GM19193 (cell line): ENCODE data around the gene ZNHIT1.

Experiments
- POLR2A ChIP-seq: IDR thresholded peaks from 4 replicates; pipeline ENCODE4 v1.6.1; 2011; ENCODE audit not compliant: insufficient read depth, insufficient read length; ENCODE audit errors: extremely low read depth

ZNHIT1 gene

DNA sequence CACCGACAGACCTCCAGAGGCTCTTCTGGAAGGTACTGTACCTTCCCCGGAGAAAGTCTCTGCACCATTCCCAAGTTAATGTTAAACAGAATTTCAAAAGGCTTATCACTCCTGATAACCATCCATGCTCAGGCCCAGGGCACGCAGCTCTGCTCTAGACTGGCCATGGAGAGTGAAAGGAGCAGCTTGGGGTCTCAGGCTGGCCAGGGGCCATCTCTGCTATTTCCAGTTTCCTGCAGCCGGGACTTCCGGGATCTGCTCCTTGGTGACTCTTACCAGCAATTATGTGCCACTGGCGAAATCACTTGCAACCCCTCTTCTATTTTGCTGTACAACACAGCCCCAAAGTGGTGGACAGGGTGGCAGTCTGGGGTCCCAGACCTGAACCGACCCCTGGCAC is 13.7 kb downstream of the ZNHIT1 start:
- no peak for TF ChIP-seq POLR2A

DNA sequence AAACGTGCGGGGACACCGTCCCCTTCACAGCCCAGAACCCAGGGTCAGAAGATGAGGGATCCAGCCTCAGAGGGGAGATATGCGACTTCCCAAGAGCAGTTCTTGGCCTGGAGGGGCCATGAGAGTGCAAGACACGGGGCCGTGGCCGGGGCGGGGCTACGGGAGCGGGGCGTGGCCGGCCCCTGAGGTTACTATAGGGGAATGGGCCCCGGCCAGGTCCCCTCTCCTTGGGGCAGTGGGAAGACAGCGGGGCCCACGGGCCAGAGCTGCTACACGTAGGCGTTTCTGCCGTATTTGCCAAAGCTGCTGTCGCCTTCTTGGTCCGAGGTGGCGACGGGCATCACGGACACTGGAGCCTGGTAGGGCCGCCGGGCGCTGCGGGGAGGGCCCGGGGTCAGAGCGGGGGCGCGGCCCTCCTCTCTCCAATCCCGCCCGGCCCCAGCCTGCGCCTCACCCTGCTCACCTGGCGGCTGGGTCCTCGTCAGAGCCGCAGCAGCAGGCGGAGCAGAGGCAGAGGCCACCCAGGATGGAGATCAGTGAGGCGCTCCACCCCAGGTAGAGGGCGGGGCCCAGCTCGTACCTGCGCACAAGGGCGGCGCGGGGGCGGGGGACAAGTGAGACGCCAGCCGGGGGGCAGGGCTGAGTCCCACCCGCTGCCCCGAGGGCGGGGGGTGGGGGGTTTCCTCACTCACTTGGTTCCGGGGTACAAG is 14.3 kb downstream of the ZNHIT1 start:
- no peak for TF ChIP-seq POLR2A

DNA sequence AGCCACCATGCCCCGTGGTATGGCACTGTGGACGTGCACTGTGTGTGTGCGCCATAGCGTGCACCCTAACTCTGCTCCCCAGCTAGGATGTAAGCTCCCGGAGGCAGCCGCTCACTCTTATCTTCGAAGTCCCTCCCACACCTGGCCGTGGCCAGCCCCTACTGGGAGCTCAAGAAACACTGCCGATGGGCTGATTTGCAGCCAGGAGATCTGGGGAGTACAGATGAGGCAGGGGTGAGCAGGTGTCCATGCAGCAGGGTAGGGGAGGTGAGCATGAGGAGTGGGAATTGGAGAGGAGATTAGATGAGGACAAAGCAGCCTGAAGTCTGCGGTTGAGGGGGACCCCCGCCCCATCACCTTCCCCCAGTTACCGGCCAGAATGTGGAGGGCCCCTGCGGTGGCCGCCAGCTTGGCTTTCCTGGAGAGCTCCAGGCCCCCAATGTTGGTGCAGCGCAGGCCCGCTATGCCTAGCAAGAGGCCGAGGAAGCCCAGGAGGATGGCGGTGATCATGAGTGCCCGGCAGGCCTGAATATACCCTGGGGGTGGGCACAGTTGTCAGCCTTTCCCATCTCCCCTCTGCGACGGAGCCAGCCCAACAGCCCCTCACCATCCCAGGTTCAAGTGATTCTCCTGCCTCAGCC is 16.1 kb downstream of the ZNHIT1 start:
- no peak for TF ChIP-seq POLR2A

- TF ChIP-seq POLR2A, result no peak
These were observed 16.7 kb downstream of the ZNHIT1 start for GRCh38 chr7:101234636-101235035.

DNA sequence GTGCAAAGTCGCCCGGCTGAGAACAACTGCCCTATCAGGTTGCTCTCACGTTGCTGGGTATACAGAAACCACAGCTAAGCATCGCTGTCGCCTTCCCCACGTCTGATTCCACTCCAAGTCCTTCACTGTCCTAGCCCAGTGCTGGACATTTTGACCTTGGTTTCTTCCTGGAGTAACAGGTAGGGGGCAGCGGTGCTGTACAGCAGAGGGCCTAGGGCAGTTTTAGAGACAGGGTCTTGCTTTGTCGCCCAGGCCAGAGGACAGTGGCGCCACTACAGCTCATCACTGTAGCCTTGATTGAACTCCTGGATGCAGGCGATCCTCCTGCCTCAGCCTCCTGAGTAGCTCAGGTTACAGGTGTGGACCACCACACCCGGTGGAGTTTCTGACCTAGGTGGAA is 17.1 kb downstream of the ZNHIT1 start:
- TF ChIP-seq POLR2A, result no peak

DNA sequence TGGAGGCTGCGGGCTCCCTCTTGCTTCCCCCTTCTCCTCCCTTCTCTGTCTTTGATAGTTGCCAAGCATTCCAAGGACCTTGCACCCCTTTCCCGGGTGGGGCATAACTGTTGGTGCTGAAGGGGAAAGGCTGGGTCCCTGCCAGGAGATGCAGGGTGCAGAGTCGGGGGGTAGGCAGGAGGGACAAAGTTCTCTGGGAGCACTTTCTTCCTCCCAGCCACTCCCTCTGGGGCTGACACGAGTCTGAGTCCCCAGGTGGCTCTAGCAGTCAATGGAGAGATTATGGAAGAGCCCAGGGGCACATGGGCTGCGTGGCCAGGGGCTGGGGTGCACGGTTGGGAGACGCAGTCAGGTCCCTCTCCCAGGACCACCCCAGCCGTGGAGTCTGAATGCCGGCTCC is 17.6 kb downstream of the ZNHIT1 start:
- TF ChIP-seq POLR2A, result no peak

DNA sequence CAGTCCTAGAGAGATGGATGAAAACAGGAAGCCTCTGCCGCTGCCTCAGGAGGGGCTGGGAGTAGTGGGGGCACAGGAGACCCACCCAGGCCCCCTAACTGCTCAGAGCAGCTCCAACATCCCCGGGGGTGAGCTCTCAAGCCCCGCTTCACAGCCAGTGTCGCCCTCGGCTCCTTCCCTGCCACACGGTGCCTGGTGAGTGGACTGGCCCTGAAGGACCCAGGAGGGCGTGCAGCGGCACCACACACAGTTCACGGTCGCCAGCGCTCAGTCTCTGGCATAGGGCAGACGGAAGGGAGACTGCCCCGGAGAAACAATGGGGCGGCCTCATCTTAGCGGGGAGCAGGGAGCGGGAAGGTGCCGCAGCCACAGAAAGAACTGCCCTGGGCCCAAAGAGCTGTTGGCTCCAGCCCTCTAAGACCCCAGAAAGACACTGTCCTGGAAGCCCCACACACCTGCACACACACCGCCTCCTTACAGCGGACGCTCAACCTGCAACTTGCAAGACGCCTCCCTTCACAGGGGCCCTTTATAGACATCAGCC is 18.4 kb downstream of the ZNHIT1 start:
- TF ChIP-seq POLR2A, result no peak

- TF ChIP-seq POLR2A, result no peak
These were observed 19.5 kb downstream of the ZNHIT1 start, which contains the start of gene CLDN15 for GRCh38 chr7:101237206-101238067. CLDN15 (minus strand) TSS chr7:101237802; CDS start chr7:101237581, 221 bp downstream.

GRCh38 chr7:101238226-101239182 is 20.5 kb downstream of the ZNHIT1 start:
- TF ChIP-seq POLR2A, result no peak

DNA sequence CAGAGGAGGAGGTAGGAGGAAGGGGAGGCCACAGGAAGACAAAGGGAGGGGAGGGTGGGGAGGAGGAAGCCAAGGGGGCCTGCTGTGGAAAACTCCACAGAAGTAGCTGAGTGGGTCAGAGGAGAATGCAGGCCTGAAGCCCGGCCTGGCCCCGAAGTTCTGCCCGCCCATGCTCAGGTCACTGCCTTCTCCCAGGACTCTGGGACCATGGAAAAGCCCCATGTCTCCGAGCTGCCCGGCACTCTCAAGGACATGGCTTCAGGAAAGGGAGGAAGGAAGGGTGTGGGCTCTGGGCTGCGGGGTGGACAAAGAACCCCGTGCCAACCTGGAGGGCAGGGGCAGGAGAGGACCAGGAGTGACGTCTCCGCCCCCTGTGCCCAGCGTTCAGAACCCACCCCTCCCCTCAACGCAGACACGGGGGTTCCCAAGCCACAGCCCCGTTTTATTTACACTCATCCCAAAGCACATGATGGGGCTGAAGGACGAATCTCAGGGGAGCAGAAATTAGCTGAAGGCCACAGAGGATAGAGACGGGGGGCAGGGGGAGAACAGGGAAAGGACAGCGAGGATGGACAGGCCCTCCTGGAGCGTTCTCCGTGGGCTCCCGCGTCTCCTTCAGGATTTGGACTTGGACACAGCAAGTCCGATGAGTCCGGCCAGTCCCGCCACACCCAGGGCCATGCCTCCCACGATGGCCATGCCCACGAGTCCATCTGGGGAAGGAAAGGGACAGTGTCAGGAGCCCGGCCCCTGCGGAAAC is 21.4 kb downstream of the ZNHIT1 start:
- TF ChIP-seq POLR2A, result no peak

DNA sequence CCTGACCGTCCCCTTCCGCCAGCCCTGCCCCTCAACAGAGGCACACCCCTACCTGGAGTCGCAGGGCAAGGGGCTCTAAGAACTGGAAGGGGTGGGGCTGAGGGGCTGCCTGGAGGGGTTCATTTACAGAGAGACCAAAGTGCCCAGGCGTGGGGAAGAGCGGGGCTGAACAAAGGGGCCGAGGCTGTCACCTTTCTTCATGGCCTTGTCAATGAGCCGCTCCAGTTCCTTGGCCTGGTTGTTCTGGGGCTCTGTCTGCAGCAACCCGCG is 21.9 kb downstream of the ZNHIT1 start:
- TF ChIP-seq POLR2A, result no peak

DNA sequence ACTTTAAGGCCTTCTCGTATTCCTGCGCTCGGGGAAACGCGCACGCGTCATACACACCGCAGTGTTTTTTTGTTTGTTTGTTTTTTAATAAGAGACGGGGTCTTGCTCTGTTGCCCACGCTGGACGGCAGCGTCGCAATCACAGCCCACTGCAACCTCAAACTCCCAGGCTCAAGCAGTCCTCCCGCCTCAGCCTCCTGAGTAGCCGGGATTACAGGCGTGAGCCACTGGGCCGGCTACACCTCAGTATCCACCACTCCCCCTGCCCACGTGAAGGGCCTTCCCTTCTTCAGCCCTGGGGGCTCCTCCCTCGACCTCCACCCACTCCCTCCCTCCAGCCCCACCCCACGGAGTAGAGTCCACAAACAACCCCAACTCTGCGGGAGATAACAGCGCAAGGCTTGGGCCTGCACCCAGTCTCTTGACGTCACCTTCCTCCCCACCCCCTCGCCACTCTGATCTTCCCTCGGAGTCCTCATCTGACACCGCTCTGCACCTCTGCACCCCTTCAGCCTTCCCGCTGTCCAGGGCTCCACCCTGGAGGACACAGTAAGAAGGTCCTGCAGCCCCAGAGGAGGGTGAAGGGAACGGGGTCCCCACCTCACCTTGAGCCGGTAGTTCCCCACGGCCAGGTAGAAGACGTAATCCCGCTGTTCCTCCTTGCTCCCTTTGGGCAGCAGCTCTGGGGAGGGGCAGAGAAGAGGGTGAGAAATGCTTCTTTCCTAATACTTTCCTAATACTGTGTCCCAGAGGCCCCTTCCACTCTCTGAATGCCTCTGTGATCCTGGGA is 22.5 kb downstream of the ZNHIT1 start:
- no peak for TF ChIP-seq POLR2A

DNA sequence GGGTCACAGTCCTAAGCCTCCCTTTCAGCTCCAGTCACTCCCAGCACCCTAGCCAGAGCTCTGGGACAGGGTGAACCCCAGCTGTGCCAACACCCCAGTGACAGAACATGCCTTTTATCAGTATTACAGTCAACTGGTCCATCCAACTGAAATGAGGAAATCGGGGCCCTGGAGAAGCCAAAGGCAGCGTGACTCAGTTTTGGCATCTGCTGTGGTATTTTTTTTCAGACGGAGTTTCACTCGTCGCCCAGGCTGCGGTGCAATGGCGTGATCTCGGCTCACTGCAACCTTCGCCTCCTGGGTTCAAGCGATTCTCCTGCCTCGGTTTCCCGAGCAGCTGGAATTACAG is 23.0 kb downstream of the ZNHIT1 start:
- no peak for TF ChIP-seq POLR2A
